ENCODE data around the gene MMP24. TPM values are rescaled to one million over a fixed set of nuclear protein-coding genes. Genes with fewer than 3 reads are reported as not detected.

Gene MMP24
- total RNA-seq, 1 donor from 2014 or later, result 0.12 TPM

Other genes with a start within 250 kb of the MMP24 start
- 59.2 and 60.7 TPM in 2 replicates for gene TRPC4AP, start 133.9 kb upstream of the MMP24 start, total RNA-seq
- gene EDEM2, start 79.4 kb upstream of the MMP24 start, total RNA-seq, result 28.1 and 28.3 TPM in 2 replicates
- 0.34 and 0.61 TPM in 2 replicates for gene PROCR, start 54.6 kb upstream of the MMP24 start, total RNA-seq
- 32.5 and 34.0 TPM in 2 replicates for gene MMP24OS, start 51.4 kb downstream of the MMP24 start, total RNA-seq
- gene EIF6, start 58.1 kb downstream of the MMP24 start, total RNA-seq, result 115 and 118 TPM in 2 replicates
- gene FAM83C, start 65.7 kb downstream of the MMP24 start, total RNA-seq, result not detected in 2 replicates
- gene UQCC1, start 185.3 kb downstream of the MMP24 start, total RNA-seq, result 43.6 and 59.8 TPM in 2 replicates
- gene GDF5, start 211.5 kb downstream of the MMP24 start, total RNA-seq, result 0.07 TPM in 1 of 2 replicates, not detected in the other
- gene CEP250, start 228.9 kb downstream of the MMP24 start, total RNA-seq, result 69.9 and 74.1 TPM in 2 replicates